ENCODE results near the gene KDM4B. TPM values are rescaled to one million over a fixed set of nuclear protein-coding genes. Genes with fewer than 3 reads are reported as not detected.

KDM4B gene
- total and polyA plus RNA-seq, 2 donors (not counting 1 experiment from before 2014, with no cell fraction given) = 6.4 to 14.4 TPM

GRCh38 chr19:5051619-5052018, 82.7 kb downstream of the KDM4B start:
- H3K27me3 ChIP-seq (ENCODE audit: control insufficient read depth, insufficient read depth, low read length) = no peaks in the 10 kb centered on the region
- H3K4me3 ChIP-seq (replicated peaks in 1 of 4; ENCODE audit: control extremely low read depth in 1 of 4, insufficient read depth in 1 of 4, low read depth in 3 of 4, low read length in 4 of 4) = no peak overlapping the region
- H4K20me1 ChIP-seq (ENCODE audit: control insufficient read depth, extremely low read depth, insufficient read depth, low read length) = no peaks in the 10 kb centered on the region
- no peak overlapping the region for H3K9ac ChIP-seq (ENCODE audit: insufficient read depth, low read length)
- H3K27ac ChIP-seq (ENCODE audit: insufficient read depth, low read length) = no peak overlapping the region
- no peaks in the 10 kb centered on the region for H3K79me2 ChIP-seq (ENCODE audit: control insufficient read depth, insufficient read depth, low read length)
- H3K9me3 ChIP-seq (ENCODE audit: control insufficient read depth, insufficient read depth, low read depth, low read length) = no peaks in the 10 kb centered on the region
- no peak overlapping the region for H2AFZ ChIP-seq (ENCODE audit: low read length)
- H3K4me1 ChIP-seq (ENCODE audit: control insufficient read depth, extremely low read depth, insufficient read depth, low read length) = peaks cover 7% of the 10 kb centered on the region
- DNase-seq (ENCODE audit: low read depth in 2 of 2) = no peak
- peaks cover 13% of the 10 kb centered on the region for H3K36me3 ChIP-seq (ENCODE audit: control insufficient read depth, insufficient read depth, low read length)
- no peak overlapping the region for H3K4me2 ChIP-seq (ENCODE audit: extremely low read depth, insufficient read depth, low read length)
- TF ChIP-seq CTCF (conservative IDR thresholded peaks at IDR 0.05 in 1 of 2, IDR thresholded peaks at IDR 0.05 in 1 of 2; ENCODE audit: low read depth in 1 of 2, low read length in 2 of 2) = no peak
- no peak for TF ChIP-seq EZH2 (IDR thresholded peaks at IDR 0.05; ENCODE audit: low read length, missing control alignments)

GRCh38 chr19:5052515-5052914, 83.6 kb downstream of the KDM4B start:
- no peaks in the 10 kb centered on the region for H3K9me3 ChIP-seq (ENCODE audit: control insufficient read depth, insufficient read depth, low read depth, low read length)
- no peaks in the 10 kb centered on the region for H3K27me3 ChIP-seq (ENCODE audit: control insufficient read depth, insufficient read depth, low read length)
- H4K20me1 ChIP-seq (ENCODE audit: control insufficient read depth, extremely low read depth, insufficient read depth, low read length) = no peaks in the 10 kb centered on the region
- H3K79me2 ChIP-seq (ENCODE audit: control insufficient read depth, insufficient read depth, low read length) = no peaks in the 10 kb centered on the region
- TF ChIP-seq CTCF (conservative IDR thresholded peaks at IDR 0.05 in 1 of 2, IDR thresholded peaks at IDR 0.05 in 1 of 2; ENCODE audit: low read depth in 1 of 2, low read length in 2 of 2) (no peak), EZH2 (IDR thresholded peaks at IDR 0.05; ENCODE audit: low read length, missing control alignments) (no peak)
- no peak overlapping the region for H3K9ac ChIP-seq (ENCODE audit: insufficient read depth, low read length)
- peaks cover 7% of the 10 kb centered on the region for H3K4me1 ChIP-seq (ENCODE audit: control insufficient read depth, extremely low read depth, insufficient read depth, low read length)
- H3K27ac ChIP-seq (ENCODE audit: insufficient read depth, low read length) = no peak overlapping the region
- no peak overlapping the region for H3K4me3 ChIP-seq (replicated peaks in 1 of 4; ENCODE audit: control extremely low read depth in 1 of 4, insufficient read depth in 1 of 4, low read depth in 3 of 4, low read length in 4 of 4)
- H3K36me3 ChIP-seq (ENCODE audit: control insufficient read depth, insufficient read depth, low read length) = peaks cover 10% of the 10 kb centered on the region
- DNase-seq (ENCODE audit: low read depth in 2 of 2) = no peak
- no peak overlapping the region for H2AFZ ChIP-seq (ENCODE audit: low read length)
- H3K4me2 ChIP-seq (ENCODE audit: extremely low read depth, insufficient read depth, low read length) = no peak overlapping the region

GRCh38 chr19:5052945-5053485, 84.1 kb downstream of the KDM4B start:
- DNase-seq (ENCODE audit: low read depth in 2 of 2) = no peak
- Histone ChIP-seq H3K9ac (ENCODE audit: insufficient read depth, low read length) (no peak overlapping the region), H3K4me1 (ENCODE audit: control insufficient read depth, extremely low read depth, insufficient read depth, low read length) (peaks cover 7% of the 10 kb centered on the region), H4K20me1 (ENCODE audit: control insufficient read depth, extremely low read depth, insufficient read depth, low read length) (no peaks in the 10 kb centered on the region), H2AFZ (ENCODE audit: low read length) (no peak overlapping the region), H3K9me3 (ENCODE audit: control insufficient read depth, insufficient read depth, low read depth, low read length) (no peaks in the 10 kb centered on the region), H3K27me3 (ENCODE audit: control insufficient read depth, insufficient read depth, low read length) (no peaks in the 10 kb centered on the region), H3K4me2 (ENCODE audit: extremely low read depth, insufficient read depth, low read length) (no peak overlapping the region), H3K4me3 (replicated peaks in 1 of 4; ENCODE audit: control extremely low read depth in 1 of 4, insufficient read depth in 1 of 4, low read depth in 3 of 4, low read length in 4 of 4) (no peak overlapping the region), H3K79me2 (ENCODE audit: control insufficient read depth, insufficient read depth, low read length) (no peaks in the 10 kb centered on the region), H3K27ac (ENCODE audit: insufficient read depth, low read length) (no peak overlapping the region), H3K36me3 (ENCODE audit: control insufficient read depth, insufficient read depth, low read length) (peaks cover 5% of the 10 kb centered on the region)
- TF ChIP-seq CTCF (conservative IDR thresholded peaks at IDR 0.05 in 1 of 2, IDR thresholded peaks at IDR 0.05 in 1 of 2; ENCODE audit: low read depth in 1 of 2, low read length in 2 of 2) = no peak
- TF ChIP-seq EZH2 (IDR thresholded peaks at IDR 0.05; ENCODE audit: low read length, missing control alignments) = no peak
